Neural cell (in vitro differentiated cells): ENCODE results near the gene MBD6. TPM values are rescaled to one million over a fixed set of nuclear protein-coding genes. Genes with fewer than 3 reads are reported as not detected.

Experiments
- H2AFZ ChIP-seq: fragments of 200-600, 300-800 bp; sonication (generic), shearing (Covaris generic); 2 replicates; pipeline ENCODE4 v1.6.0; 2014; ENCODE audit warnings: low read depth, mild to moderate bottlenecking, antibody characterized with exemption, low read length, moderate library complexity
- H3F3A ChIP-seq: fragments of 200-600 bp; shearing (Covaris generic); 2 replicates; pipeline ENCODE4 v1.6.1; 2016; ENCODE audit warnings: mild to moderate bottlenecking, moderate library complexity, mixed read lengths, antibody characterized with exemption, low read length; ENCODE audit not compliant: insufficient read depth, poor library complexity, severe bottlenecking
- H3K27ac ChIP-seq: fragments of 200-600, 300-800 bp; sonication (generic), shearing (Covaris generic); 2 replicates; pipeline ENCODE4 v1.5.1; 2014; ENCODE audit warnings: mild to moderate bottlenecking, low read length, moderate library complexity
- H3K27me3 ChIP-seq: fragments of 300-800, 200-600 bp; sonication (generic), shearing (Covaris generic); 2 replicates; pipeline ENCODE4 v1.6.0; 2014; ENCODE audit warnings: mild to moderate bottlenecking, low read depth, low read length, moderate library complexity; ENCODE audit not compliant: insufficient read depth
- H3K36me3 ChIP-seq: fragments of 300-800, 200-600 bp; sonication (generic), shearing (Covaris generic); 2 replicates; pipeline ENCODE4 v1.5.1; 2014; ENCODE audit warnings: mild to moderate bottlenecking, antibody characterized with exemption, low read length, moderate library complexity; ENCODE audit not compliant: insufficient read depth
- H3K4me2 ChIP-seq: fragments of 300-800, 200-600 bp; sonication (generic), shearing (Covaris generic); 2 replicates; pipeline ENCODE4 v1.6.0; 2014; ENCODE audit warnings: mild to moderate bottlenecking, low read length
- H3K4me3 ChIP-seq: fragments of 300-800, 200-600 bp; sonication (generic), shearing (Covaris generic); 2 replicates; pipeline ENCODE4 v1.5.1; 2014; ENCODE audit warnings: mild to moderate bottlenecking, low read length, moderate library complexity
- H3K79me2 ChIP-seq: fragments of 200-600 bp; shearing (Covaris generic); replicated peaks from 2 replicates; pipeline ENCODE4 v1.6.0; 2014; ENCODE audit warnings: mild to moderate bottlenecking, low read length, moderate library complexity; ENCODE audit not compliant: insufficient read depth
- H3K9ac ChIP-seq: fragments of 300-800, 200-600 bp; sonication (generic), shearing (Covaris generic); 2 replicates; pipeline ENCODE4 v1.6.1; 2016; ENCODE audit warnings: mild to moderate bottlenecking, low read length, mixed read lengths
- H3K9me2 ChIP-seq: fragments of 200-600 bp; shearing (Covaris generic); 2 replicates; pipeline ENCODE4 v1.6.1; 2016; ENCODE audit warnings: mild to moderate bottlenecking, low read length, mixed read lengths; ENCODE audit not compliant: insufficient read depth
- H3K9me3 ChIP-seq: fragments of 200-600, 300-800 bp; sonication (generic), shearing (Covaris generic); 2 replicates; pipeline ENCODE4 v1.6.1; 2016; ENCODE audit warnings: mild to moderate bottlenecking, mixed run types, low read length, moderate library complexity, mixed read lengths
- H4K20me1 ChIP-seq: fragments of 200-600 bp; shearing (Covaris generic); 2 replicates; pipeline ENCODE4 v1.6.1; 2016; ENCODE audit warnings: mild to moderate bottlenecking, mixed run types; ENCODE audit not compliant: insufficient read depth
- CTCF ChIP-seq: fragments of 450-650 bp; IDR thresholded peaks from 2 replicates; pipeline ENCODE4 v1.5.1; 2014; ENCODE audit warnings: antibody characterized with exemption, mild to moderate bottlenecking, moderate library complexity; ENCODE audit not compliant: poor library complexity, severe bottlenecking
- EP300 ChIP-seq: fragments of 450-650 bp; conservative IDR thresholded peaks from 2 replicates; pipeline ENCODE4 v1.6.1; 2014; ENCODE audit warnings: antibody characterized with exemption, mild to moderate bottlenecking, moderate library complexity; ENCODE audit not compliant: poor library complexity, severe bottlenecking
- EZH2 ChIP-seq: fragments of 200-600, 300-800 bp; shearing (Covaris generic), sonication (generic); IDR thresholded peaks from 2 replicates; pipeline ENCODE4 v1.6.1; 2014; ENCODE audit warnings: antibody characterized with exemption, low read length, borderline replicate concordance, mild to moderate bottlenecking; ENCODE audit not compliant: insufficient read depth, poor library complexity, severe bottlenecking
- MXI1 ChIP-seq: fragments of 450-650 bp; conservative IDR thresholded peaks from 2 replicates; pipeline ENCODE4 v1.6.1; 2014; ENCODE audit warnings: antibody characterized with exemption, mild to moderate bottlenecking; ENCODE audit not compliant: poor library complexity, severe bottlenecking
- POLR2AphosphoS5 ChIP-seq: IDR thresholded peaks from 2 replicates; pipeline ENCODE4 v1.6.1; 2012
- RAD21 ChIP-seq: fragments of 450-650 bp; conservative IDR thresholded peaks from 2 replicates; pipeline ENCODE4 v1.6.1; 2014; ENCODE audit warnings: antibody characterized with exemption, mild to moderate bottlenecking, moderate library complexity
- SMC3 ChIP-seq: fragments of 450-650 bp; conservative IDR thresholded peaks from 2 replicates; pipeline ENCODE4 v1.6.1; 2014; ENCODE audit warnings: antibody characterized with exemption, mild to moderate bottlenecking, moderate library complexity; ENCODE audit not compliant: poor library complexity
- TAF1 ChIP-seq: IDR thresholded peaks from 2 replicates; pipeline ENCODE4 v1.6.1; 2012; ENCODE audit warnings: low read depth
- polyA plus RNA-seq: library from polyadenylated mRNA; depleted of rRNA; stranded (reverse); fragments of >200 nt; gene quantifications from 2 replicates; pipeline ENCODE4 v1.2.3, GENCODE V29; 2014
- TF ChIP-seq, protein P1 (sequence below): IDR thresholded peaks from 2 replicates; pipeline ENCODE4 v1.6.1; 2012; ENCODE audit warnings: borderline replicate concordance

Gene MBD6
- polyA plus RNA-seq, 1 donor from 2014 or later: 2.1 TPM

DNA sequence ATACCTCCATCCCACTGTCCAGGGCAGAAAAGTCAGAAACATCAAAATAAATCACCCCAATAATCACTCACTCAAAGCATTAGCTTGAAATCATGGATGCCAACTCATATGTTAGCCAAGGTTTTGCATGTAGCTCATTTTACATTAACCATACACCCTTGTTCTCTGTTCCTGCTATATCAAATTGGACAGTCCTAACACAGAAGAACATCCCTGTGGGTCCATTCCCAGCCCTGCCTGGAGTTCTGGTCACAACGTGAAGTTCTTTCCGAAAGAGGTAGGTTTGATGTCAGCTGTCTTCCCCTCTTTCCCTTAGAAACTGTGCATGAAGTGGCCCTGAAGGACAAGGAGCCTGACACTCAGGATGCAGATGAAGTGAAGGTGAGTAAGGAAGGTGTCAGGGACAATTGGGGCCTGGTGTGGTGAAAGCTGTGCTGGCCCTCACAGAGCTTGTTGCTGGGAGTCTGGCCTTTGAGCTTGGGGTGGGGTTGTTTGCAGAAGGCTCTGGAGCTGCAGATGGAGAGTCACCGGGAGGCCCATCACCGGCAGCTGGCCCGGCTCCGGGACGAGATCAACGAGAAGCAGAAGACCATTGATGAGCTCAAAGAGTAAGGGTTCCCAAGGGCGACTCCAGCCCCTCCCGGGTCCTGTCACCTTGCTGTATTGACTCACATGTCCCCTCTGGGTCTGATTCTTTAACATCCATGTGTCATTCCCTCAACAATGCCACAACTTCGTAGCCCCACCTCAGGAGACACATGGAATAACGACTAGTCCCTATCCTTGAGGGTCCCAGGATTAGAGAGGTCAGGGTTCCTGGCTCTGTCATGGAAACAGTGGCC is 53.4 kb downstream of the MBD6 start:
- no peak overlapping the region for H3K4me3 ChIP-seq
- H3K36me3 ChIP-seq: peaks cover 20% of the 10 kb centered on the region
- no peaks in the 10 kb centered on the region for H3F3A ChIP-seq
- H3K9ac ChIP-seq: no peak overlapping the region
- no peaks in the 10 kb centered on the region for H3K79me2 ChIP-seq
- no peaks in the 10 kb centered on the region for H3K9me2 ChIP-seq
- no peak overlapping the region for H2AFZ ChIP-seq
- TF ChIP-seq POLR2AphosphoS5: no peak
- no peak for TF ChIP-seq EZH2
- no peak for TF ChIP-seq RAD21
- TF ChIP-seq, protein P1, sequence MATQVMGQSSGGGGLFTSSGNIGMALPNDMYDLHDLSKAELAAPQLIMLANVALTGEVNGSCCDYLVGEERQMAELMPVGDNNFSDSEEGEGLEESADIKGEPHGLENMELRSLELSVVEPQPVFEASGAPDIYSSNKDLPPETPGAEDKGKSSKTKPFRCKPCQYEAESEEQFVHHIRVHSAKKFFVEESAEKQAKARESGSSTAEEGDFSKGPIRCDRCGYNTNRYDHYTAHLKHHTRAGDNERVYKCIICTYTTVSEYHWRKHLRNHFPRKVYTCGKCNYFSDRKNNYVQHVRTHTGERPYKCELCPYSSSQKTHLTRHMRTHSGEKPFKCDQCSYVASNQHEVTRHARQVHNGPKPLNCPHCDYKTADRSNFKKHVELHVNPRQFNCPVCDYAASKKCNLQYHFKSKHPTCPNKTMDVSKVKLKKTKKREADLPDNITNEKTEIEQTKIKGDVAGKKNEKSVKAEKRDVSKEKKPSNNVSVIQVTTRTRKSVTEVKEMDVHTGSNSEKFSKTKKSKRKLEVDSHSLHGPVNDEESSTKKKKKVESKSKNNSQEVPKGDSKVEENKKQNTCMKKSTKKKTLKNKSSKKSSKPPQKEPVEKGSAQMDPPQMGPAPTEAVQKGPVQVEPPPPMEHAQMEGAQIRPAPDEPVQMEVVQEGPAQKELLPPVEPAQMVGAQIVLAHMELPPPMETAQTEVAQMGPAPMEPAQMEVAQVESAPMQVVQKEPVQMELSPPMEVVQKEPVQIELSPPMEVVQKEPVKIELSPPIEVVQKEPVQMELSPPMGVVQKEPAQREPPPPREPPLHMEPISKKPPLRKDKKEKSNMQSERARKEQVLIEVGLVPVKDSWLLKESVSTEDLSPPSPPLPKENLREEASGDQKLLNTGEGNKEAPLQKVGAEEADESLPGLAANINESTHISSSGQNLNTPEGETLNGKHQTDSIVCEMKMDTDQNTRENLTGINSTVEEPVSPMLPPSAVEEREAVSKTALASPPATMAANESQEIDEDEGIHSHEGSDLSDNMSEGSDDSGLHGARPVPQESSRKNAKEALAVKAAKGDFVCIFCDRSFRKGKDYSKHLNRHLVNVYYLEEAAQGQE: no peak
- no peak for TF ChIP-seq TAF1
- TF ChIP-seq EP300: no peak
- TF ChIP-seq SMC3: no peak
- TF ChIP-seq MXI1: no peak
- no peak for TF ChIP-seq CTCF
- H3K27ac ChIP-seq: no peak overlapping the region
- H4K20me1 ChIP-seq: no peaks in the 10 kb centered on the region
- H3K4me2 ChIP-seq: no peak overlapping the region
- no peaks in the 10 kb centered on the region for H3K9me3 ChIP-seq
- H3K27me3 ChIP-seq: no peaks in the 10 kb centered on the region

DNA sequence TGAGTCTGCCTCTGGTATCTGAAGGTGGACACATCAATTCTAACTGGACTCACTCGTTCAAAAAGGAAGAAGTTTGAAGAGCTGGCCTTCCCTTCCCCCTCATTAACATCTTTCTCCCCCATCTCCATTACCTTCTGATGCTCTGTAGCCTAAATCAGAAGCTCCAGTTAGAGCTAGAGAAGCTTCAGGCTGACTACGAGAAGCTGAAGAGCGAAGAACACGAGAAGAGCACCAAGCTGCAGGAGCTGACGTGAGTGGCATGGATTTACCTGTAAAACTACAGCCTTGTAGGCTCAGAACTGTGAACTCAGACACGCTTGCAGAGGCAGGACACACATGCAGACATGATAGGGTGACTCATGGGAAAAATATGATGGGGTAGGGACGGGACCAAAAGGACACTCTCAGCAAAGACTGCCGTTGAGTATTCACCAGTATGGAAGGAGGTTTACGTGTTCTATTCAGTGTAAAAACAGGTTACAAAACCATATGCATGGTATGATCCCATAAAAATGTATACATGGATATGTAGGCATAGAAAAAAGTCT is 54.1 kb downstream of the MBD6 start:
- peaks cover 20% of the 10 kb centered on the region for H3K36me3 ChIP-seq
- no peaks in the 10 kb centered on the region for H3K79me2 ChIP-seq
- H3K27me3 ChIP-seq: no peaks in the 10 kb centered on the region
- no peak overlapping the region for H3K9ac ChIP-seq
- H2AFZ ChIP-seq: no peak overlapping the region
- no peak overlapping the region for H3K4me3 ChIP-seq
- TF ChIP-seq EZH2 (no peak), TAF1 (no peak), EP300 (no peak), POLR2AphosphoS5 (no peak), SMC3 (no peak), RAD21 (no peak), CTCF (no peak), MXI1 (no peak)
- TF ChIP-seq, protein P1: no peak
- no peak overlapping the region for H3K4me2 ChIP-seq
- H3K27ac ChIP-seq: no peak overlapping the region
- no peaks in the 10 kb centered on the region for H3K9me3 ChIP-seq
- no peaks in the 10 kb centered on the region for H4K20me1 ChIP-seq
- H3K9me2 ChIP-seq: no peaks in the 10 kb centered on the region
- no peaks in the 10 kb centered on the region for H3F3A ChIP-seq
